Measurements from ENCODE around the gene TFF1.

TFF1 gene

GRCh38 chr21:42362700-42363099 lies 3.6 kb downstream of the TFF1 start:
- peaks cover 56% of the 10 kb centered on the region for H3K4me1 Mint-ChIP-seq
- no peak for TF ChIP-seq CTCF (IDR thresholded peaks at IDR 0.05)
- no peak overlapping the region for H3K4me3 Mint-ChIP-seq
- no peak for DNase-seq
- H3K36me3 Mint-ChIP-seq (ENCODE audit: low read depth), result no peaks in the 10 kb centered on the region
- H3K27ac Mint-ChIP-seq, result peak overlapping the region; percentile 66
- H3K9me3 Mint-ChIP-seq, result peaks cover 10% of the 10 kb centered on the region
- H3K27me3 Mint-ChIP-seq (ENCODE audit: low read depth, poor library complexity), result peaks cover 20% of the 10 kb centered on the region

- peaks cover 51% of the 10 kb centered on the region for H3K4me1 Mint-ChIP-seq
- no peaks in the 10 kb centered on the region for H3K36me3 Mint-ChIP-seq (ENCODE audit: low read depth)
- H3K4me3 Mint-ChIP-seq, result no peak overlapping the region
- DNase-seq, result no peak
- H3K27me3 Mint-ChIP-seq (ENCODE audit: low read depth, poor library complexity), result peaks cover 21% of the 10 kb centered on the region
- peaks cover 15% of the 10 kb centered on the region for H3K9me3 Mint-ChIP-seq
- no peak overlapping the region for H3K27ac Mint-ChIP-seq
- no peak for TF ChIP-seq CTCF (IDR thresholded peaks at IDR 0.05)
Observed at GRCh38 chr21:42362198-42362597, 4.1 kb downstream of the TFF1 start.

GRCh38 chr21:42361286-42361685 lies 5.0 kb downstream of the TFF1 start:
- no peak for DNase-seq
- TF ChIP-seq CTCF (IDR thresholded peaks at IDR 0.05), result no peak
- Mint-ChIP-seq H3K4me3 (no peak overlapping the region), H3K9me3 (peaks cover 24% of the 10 kb centered on the region), H3K36me3 (ENCODE audit: low read depth) (no peaks in the 10 kb centered on the region), H3K4me1 (peaks cover 42% of the 10 kb centered on the region), H3K27ac (no peak overlapping the region), H3K27me3 (ENCODE audit: low read depth, poor library complexity) (peaks cover 30% of the 10 kb centered on the region)

GRCh38 chr21:42360317-42360716 lies 6.0 kb downstream of the TFF1 start:
- no peak for TF ChIP-seq CTCF (IDR thresholded peaks at IDR 0.05)
- Mint-ChIP-seq H3K27ac (no peak overlapping the region), H3K9me3 (peaks cover 32% of the 10 kb centered on the region), H3K4me3 (no peak overlapping the region), H3K4me1 (peaks cover 33% of the 10 kb centered on the region), H3K36me3 (ENCODE audit: low read depth) (no peaks in the 10 kb centered on the region), H3K27me3 (ENCODE audit: low read depth, poor library complexity) (peaks cover 30% of the 10 kb centered on the region)
- no peak for DNase-seq

GRCh38 chr21:42358937-42359336 lies 7.4 kb downstream of the TFF1 start:
- Mint-ChIP-seq H3K9me3 (peaks cover 46% of the 10 kb centered on the region), H3K4me1 (peaks cover 20% of the 10 kb centered on the region), H3K27me3 (ENCODE audit: low read depth, poor library complexity) (peaks cover 26% of the 10 kb centered on the region), H3K36me3 (ENCODE audit: low read depth) (no peaks in the 10 kb centered on the region), H3K4me3 (no peak overlapping the region), H3K27ac (no peak overlapping the region)
- DNase-seq, result no peak
- TF ChIP-seq CTCF (IDR thresholded peaks at IDR 0.05), result no peak

GRCh38 chr21:42358261-42358660 lies 8.1 kb downstream of the TFF1 start:
- Mint-ChIP-seq H3K4me1 (peaks cover 23% of the 10 kb centered on the region), H3K9me3 (peaks cover 53% of the 10 kb centered on the region), H3K36me3 (ENCODE audit: low read depth) (no peaks in the 10 kb centered on the region), H3K27ac (no peak overlapping the region), H3K27me3 (ENCODE audit: low read depth, poor library complexity) (peaks cover 24% of the 10 kb centered on the region), H3K4me3 (no peak overlapping the region)
- TF ChIP-seq CTCF (IDR thresholded peaks at IDR 0.05), result no peak
- no peak for DNase-seq

Data from nephron progenitor cell (in vitro differentiated cells).